Body of pancreas (tissue), 2 donors: ENCODE measurements around the gene OR8S1. TPM values are rescaled to one million over a fixed set of nuclear protein-coding genes. Genes with fewer than 3 reads are reported as not detected.

ENCODE experiments used
- total RNA-seq, 2 donors: library from RNA; depleted of rRNA; stranded (reverse); fragments of >200 nt; gene quantifications; one replicate each; pipeline ENCODE4 v1.1.0, GENCODE V29; 2016

Gene OR8S1
- total RNA-seq, 2 donors from 2014 or later: not detected

Other genes starting within 250 kb of the OR8S1 start
- gene ZNF641, start 174.7 kb upstream of the OR8S1 start, total RNA-seq: 10 to 100 TPM in 1 of 2 donors, 1 to 10 TPM in 1; 9.2 to 17.1 TPM
- not detected for gene ANP32D, start 53.1 kb upstream of the OR8S1 start, total RNA-seq
- gene C12orf54, start 43.1 kb upstream of the OR8S1 start, total RNA-seq: not detected
- gene LALBA, start 44.4 kb downstream of the OR8S1 start, total RNA-seq: not detected
- gene KANSL2, start 156.6 kb downstream of the OR8S1 start, total RNA-seq: 10 to 100 TPM; 19.1 to 20.0 TPM
- gene CCNT1, start 191.1 kb downstream of the OR8S1 start, total RNA-seq: 10 to 100 TPM; 12.5 to 31.6 TPM